GM18517 (cell line): ENCODE measurements around the gene CELF5.
"Not testable (repeated sequence)": the region's sequence is repeated elsewhere in the genome, so short reads cannot be mapped to it uniquely, and the experiment has no call there.

Experiments used
- ATAC-seq: cut with Tn5 transposase; IDR thresholded peaks from one replicate; pipeline ENCODE4 v1.9.1; 2021; ENCODE audit warnings: mild to moderate bottlenecking, moderate library complexity; ENCODE audit not compliant: unreplicated experiment

Gene CELF5

DNA sequence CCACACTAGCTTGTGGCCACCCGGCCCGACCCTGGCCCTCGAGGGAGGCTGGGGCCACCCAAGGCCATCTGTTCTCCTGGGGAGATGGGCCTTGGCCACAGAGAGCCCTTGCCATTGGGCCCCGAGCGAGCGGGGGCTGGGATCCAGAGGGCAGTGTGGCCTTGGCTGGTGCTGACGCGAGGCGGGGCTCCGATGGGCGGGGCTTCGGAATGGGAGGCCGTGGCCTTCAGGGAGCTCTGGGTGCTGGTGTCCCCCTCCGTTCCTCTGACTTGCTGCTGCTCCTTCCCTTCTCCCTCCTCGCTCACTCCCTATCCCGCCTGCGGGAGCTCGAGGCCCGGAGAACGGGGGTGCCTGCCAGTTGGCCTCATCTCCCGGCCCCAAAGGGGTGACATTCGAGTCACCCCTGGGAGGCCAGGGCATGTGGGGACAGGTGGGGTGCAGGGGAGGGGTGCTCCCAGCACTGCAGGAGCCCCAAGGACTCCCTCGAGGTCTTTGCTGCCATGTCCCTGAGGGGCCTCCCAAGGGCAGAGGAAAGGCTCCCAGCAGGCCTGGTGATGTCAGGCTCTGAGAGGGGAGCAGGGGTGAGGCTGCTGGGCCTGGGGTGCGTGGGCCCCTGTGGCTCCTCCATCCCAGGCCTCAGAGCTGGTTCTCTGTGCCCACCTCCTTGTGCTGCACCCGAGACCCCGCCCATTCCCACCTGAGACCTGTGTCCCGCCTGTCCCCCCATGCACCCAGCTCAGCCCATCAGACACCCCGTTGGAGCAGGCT is 34.6 kb upstream of the CELF5 start:
- ATAC-seq = no peak

GRCh38 chr19:3190470-3190770 is 34.0 kb upstream of the CELF5 start:
- ATAC-seq = no peak

DNA sequence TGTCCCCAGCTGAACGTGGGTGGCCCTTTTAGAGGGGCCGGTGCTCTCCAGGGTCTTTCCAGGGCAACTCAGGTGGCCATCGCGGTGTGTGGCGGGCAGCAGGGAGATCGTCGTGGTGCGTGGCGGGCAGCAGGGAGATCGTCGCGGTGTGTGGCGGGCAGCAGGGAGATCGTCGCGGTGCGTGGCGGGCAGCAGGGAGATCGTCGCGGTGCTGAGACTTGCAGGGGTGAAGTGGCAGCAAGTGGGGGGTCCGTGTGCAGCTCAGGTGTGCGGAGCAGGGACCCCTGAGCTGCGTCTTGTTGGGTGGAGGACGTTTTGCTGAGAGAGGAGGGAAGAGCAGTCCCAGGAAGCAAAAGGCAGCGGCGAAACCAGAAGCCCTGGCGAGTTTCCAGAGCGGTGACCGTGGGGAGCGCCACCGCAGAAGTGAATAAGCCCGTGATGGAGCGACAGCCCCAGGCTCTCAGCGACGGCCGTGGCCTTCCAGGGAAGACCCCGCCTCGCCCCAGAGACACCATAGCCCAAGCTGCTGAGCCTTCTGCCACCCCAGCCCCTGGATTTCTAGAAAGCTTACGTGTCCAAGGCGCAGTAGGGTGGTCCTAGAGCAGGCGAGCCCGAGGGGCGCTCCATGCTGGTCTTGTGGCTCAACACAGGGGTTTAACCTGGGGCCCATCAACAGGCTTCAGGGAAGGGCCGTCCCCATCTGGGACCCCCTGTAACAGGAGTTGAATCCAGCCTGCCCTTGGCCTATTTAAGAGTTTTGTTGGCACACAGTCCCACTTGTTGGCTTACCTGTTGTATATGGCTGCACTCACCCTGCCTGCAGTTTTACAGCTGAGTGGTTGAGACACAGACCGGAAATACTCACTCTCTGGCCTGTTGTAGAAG is 33.3 kb upstream of the CELF5 start:
- ATAC-seq = no peak

DNA sequence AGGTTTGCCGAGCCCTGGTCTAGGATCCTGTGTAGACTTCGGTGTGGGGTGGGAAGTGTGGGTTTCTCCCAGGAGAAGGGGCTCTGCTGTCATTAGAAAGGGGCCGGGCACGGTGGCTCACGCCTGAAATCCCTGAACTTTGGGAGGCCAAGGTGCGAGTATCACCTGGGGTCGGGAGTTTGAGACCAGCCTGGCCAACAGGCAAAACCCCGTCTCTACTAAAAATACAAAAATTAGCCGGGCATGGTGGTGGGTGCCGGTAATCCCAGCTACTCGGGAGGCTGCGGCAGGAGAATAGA is 32.7 kb upstream of the CELF5 start:
- not testable (repeated sequence) for ATAC-seq

GRCh38 chr19:3192228-3192635 is 32.2 kb upstream of the CELF5 start:
- no peak for ATAC-seq

- ATAC-seq = no peak
Measured at GRCh38 chr19:3192684-3193083, 31.8 kb upstream of the CELF5 start.

DNA sequence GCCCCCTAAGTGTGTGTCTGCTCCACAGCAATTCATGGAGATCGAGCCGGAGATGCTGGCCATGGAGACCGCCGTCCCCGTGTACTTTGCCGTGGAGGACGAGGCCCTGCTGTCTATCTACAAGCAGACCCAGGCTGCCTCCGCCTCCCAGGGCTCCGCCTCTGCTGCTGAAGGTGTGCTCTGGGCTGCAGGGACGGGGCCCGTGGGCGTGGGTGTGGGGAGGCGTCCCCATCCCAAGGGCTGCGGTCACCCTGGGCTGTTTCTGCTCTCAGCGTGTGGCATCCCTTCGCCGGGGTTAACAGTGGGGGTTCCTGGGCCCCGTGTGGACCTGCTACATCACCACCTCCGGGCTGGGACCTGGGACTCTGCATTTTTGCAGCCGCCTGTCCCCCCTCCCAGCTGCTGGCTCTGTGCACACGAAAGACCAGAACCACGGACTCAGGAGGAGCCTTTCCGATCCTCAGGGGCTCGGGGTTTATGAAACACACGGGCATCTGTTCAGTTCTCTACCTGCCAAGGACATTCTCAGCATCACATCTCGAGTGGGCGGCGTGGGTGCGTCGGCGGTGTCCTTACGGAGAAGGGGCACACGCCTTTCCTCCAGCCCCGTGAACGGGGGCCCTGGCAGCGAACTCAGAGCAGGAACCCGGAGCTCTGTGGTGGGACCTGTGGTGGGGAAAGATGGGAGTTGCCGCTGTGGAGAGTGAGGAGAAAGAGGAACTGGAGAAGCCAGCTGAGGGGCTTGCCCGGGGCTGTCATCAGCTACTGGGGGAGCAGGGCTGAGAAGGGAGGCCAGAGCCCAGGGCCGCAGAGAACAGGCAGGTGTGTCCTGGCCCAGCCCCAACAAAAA is 31.0 kb upstream of the CELF5 start:
- ATAC-seq = no peak

DNA sequence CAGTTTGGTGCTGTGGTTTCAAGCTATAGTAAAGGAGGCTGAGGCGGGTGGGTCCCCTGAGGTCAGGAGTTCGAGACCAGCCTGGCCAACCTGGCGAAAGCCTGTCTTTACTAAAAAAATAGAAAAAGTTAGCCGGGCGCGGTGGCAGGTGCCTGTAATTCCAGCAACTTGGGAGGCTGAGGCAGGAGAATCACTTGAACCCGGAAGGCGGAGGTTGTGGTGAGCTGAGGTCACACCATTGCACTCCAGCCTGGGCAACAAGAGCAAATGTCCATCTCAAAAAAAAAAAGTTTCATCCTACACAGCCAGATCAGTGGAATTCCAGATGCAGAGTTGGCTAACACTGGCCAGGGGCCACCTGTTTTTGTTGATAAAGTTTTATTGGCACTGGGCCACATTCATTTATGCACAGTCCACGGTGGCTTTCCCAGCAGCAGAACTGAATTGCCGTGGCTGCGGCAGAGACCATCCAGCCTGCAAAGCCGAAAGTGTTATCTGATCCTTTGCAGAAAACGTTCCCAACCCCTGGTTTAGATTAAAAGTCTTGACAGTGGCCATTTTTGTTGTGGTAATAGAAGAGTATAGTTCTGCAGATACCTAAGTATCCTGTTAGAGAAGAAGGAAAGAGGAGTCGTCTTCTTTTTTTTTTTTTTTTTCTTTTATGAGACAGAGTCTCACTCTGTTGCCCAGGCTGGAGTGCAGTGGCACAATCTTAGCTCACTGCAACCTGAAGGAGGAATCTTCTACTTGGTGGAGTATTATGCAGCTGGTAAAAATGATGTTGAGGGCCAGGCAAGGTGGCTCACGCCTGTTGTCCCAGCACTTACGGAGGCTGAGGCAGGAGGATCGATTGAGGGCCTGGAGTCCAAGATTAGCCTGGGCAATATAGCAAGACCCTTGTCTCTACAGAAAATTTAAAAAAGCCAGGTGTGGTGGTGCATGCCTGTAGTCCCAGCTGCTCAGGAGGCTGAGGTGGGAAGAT is 30.1 kb upstream of the CELF5 start:
- ATAC-seq = no peak

GRCh38 chr19:3196064-3196932 is 28.2 kb upstream of the CELF5 start:
- ATAC-seq = no peak

DNA sequence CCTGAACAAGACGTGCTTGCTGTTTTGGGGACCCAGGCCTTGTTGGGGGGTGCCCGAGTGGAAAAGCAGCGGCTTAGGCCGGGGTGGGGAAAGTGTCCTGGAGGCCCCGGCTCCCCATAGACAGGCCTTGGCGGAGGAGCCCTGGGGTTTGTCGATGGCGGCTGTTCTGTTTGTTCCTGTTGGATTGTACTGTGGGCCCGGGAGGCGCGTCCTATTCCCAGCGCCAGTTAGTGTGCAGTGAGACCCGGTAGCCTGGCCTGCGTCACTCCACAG is 27.6 kb upstream of the CELF5 start:
- ATAC-seq = no peak

DNA sequence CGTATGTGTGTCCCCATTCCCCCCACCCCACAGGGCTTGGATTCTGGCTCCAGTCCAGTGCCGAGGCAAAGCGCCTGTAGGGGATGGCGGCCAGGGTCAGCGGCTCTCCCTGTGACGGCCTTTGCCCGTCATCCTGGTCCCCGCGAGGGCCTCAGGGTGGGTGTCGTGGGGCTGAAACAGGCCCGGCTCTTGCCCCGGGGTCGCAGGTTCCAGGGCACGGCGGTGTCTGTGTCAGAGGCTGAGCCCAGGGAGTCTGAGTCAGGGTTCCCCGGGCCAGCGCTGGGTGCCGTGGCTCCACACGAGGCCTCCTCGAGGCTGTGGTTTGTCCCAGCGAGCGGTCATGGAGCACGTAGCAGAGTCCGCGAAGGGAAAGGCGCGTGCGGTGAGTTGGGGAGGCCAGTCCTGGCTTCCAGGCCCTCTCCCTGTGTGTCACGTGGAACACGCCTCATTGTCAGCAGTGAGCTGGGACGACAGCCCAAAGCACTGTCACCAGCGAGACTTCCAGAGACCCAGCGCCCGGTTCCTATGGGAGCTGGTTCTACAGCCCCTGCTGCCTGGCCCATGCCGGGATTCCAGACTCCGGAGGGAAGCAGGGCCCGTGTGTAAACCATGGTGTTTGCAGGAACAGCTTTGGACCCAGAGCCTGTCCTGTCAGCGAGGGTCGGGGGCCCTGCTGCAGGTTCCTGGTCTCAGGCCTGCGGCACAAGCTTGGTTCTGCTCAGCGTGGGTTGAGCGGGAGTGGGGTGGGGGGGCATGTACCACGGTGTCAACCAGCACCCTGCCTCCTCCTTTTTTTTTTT is 25.4 kb upstream of the CELF5 start:
- ATAC-seq = no peak

GRCh38 chr19:3201072-3201700 is 23.3 kb upstream of the CELF5 start:
- ATAC-seq = no peak

DNA sequence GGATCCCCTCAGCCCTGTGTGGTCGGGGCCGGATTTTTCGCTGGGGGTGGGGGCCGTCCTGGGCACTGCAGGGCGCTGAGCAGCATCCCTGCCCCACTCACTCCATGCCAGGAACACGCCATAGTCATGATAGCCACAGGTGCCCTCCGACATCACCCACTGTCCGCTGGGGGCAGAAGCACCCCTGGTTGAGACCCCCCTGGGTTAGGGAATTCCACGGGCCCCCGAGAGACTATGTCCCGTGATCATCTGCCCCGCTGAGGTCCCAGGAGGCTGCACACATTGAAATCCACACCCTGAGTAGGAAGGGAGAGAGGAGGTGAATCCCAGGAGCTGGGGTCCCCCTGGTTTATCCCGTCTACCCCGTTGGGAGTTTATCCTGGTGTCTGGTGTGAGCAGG is 22.6 kb upstream of the CELF5 start:
- ATAC-seq = no peak

DNA sequence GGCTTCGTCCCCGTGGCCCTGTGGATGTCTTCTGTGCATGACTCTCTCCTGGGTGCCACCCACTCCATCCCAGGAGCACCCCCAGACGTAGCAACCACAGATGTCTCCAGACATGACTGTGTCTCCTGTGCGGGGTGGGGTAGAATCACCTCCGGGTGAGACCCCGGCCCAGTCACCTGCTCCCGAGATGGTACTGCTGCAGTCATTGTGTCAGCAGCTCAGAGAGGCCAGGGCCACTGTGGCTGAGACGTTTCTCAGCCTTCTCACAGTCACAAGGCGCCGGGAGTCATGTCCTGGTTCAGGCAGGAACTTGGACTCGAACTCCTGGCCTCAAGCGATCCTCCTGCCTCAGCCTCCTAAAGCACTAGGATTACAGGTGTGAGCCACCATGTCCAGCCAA is 22.1 kb upstream of the CELF5 start:
- no peak for ATAC-seq

- not testable (repeated sequence) for ATAC-seq
Measured at GRCh38 chr19:3202895-3203294, 21.6 kb upstream of the CELF5 start.

DNA sequence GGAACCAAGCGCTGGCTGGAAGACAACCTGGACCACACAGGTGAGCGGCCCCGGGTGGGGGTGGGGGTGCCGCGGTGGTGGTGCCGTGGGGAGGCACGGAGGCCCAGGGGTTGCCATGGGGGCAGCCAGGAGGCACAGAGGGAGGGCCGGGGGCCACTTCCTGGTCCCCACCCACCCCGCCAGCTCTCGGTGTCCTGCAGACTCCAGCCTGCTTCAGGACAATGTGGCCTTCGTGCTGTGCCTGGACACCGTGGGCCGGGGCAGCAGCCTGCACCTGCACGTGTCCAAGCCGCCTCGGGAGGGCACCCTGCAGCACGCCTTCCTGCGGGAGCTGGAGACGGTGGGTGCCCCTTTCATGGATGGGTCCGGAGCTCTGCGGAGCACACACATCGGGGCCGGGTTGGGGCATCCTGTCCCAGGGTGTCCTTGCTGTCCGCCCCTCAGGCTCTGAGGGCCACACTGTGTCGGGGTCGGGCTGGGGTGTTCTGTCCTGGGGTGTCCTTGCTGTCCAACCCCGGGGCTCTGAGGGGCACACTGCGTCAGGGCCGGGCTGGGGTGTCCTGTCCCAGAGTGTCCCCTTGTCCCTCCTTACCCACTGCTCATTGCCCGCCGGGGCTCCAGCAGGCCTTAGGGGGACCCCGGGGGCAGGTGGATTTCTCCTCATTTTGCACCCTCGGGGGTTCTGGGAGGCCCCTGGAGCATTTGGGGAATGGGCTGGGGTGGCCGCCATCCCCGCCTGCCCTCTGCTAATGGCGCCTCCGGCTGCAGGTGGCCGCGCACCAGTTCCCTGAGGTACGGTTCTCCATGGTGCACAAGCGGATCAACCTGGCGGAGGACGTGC is 20.4 kb upstream of the CELF5 start:
- no peak for ATAC-seq

- ATAC-seq = no peak
Measured at GRCh38 chr19:3204646-3205275, 19.7 kb upstream of the CELF5 start.
